ENCODE measurements around the gene THOC5.
A peak's percentile ranks its signal among the peaks of the same experiment; 100 is the strongest.

Gene THOC5

GRCh38 chr22:29470159-29470855 is 83.2 kb downstream of the THOC5 start:
- H3K27ac ChIP-seq (ENCODE audit: low read depth, low read length): no peak overlapping the region
- peak overlapping the region; percentile 67 for H3K4me3 ChIP-seq (ENCODE audit: low read length)
- no peak overlapping the region for H3K9ac ChIP-seq (ENCODE audit: low read depth, low read length)
- no peaks in the 10 kb centered on the region for H3K4me1 ChIP-seq (ENCODE audit: insufficient read depth, low read length)
- H3K27me3 ChIP-seq (ENCODE audit: insufficient read depth, low read length): peaks cover 13% of the 10 kb centered on the region
- H3K9me3 ChIP-seq (ENCODE audit: insufficient read depth, low read depth, low read length): no peaks in the 10 kb centered on the region
- 12% methylated on average over 52 of the region's 54 CpGs for WGBS
- H3K36me3 ChIP-seq (ENCODE audit: insufficient read depth, low read length): no peaks in the 10 kb centered on the region

DNA sequence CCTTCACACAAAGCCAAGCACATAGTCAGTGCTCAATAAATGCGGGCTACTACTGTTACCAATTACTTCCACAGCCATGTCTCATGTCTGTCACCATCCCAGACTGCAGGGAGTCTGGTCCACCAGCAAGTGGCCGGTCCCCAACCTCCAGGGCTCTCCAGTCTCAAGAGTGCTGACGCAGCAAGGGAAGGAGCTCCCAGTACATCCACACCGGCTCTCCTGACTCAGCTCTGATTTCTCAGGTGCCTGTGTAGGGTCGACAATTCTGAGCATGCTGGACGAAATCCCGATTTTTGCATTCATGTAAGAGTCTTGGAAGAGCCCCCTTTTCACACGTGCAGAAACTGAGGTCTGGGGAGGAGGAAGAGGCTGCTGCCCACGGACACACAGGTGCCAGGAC is 83.8 kb downstream of the THOC5 start:
- H3K36me3 ChIP-seq (ENCODE audit: insufficient read depth, low read length): no peaks in the 10 kb centered on the region
- peak overlapping the region; percentile 67 for H3K4me3 ChIP-seq (ENCODE audit: low read length)
- no peaks in the 10 kb centered on the region for H3K9me3 ChIP-seq (ENCODE audit: insufficient read depth, low read depth, low read length)
- H3K27me3 ChIP-seq (ENCODE audit: insufficient read depth, low read length): peaks cover 13% of the 10 kb centered on the region
- WGBS: 41% methylated on average over 9 of the region's 9 CpGs
- no peaks in the 10 kb centered on the region for H3K4me1 ChIP-seq (ENCODE audit: insufficient read depth, low read length)
- H3K9ac ChIP-seq (ENCODE audit: low read depth, low read length): no peak overlapping the region
- no peak overlapping the region for H3K27ac ChIP-seq (ENCODE audit: low read depth, low read length)

DNA sequence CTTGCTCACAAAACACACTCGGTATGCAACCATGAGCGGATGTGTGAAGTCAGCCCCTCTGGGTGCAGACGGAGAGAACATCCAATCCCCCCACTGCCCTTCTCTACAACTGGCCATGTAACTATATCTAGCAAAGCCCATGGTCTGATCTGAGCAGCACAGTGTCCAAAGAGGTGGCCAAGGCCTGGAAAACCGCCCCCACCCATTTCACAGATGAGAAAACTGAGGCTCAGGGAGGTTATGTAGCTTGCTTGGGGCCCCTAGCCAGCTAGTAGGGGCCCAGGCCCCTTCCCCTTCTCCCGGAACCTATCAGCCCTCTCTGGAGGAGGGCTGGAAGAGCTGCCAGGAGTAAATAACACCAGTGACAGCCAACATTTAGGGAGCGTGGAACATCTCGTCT is 89.0 kb downstream of the THOC5 start:
- H3K9ac ChIP-seq (ENCODE audit: low read depth, low read length): no peak overlapping the region
- no peaks in the 10 kb centered on the region for H3K9me3 ChIP-seq (ENCODE audit: insufficient read depth, low read depth, low read length)
- H3K27me3 ChIP-seq (ENCODE audit: insufficient read depth, low read length): peaks cover 9% of the 10 kb centered on the region
- no peaks in the 10 kb centered on the region for H3K4me1 ChIP-seq (ENCODE audit: insufficient read depth, low read length)
- no peaks in the 10 kb centered on the region for H3K36me3 ChIP-seq (ENCODE audit: insufficient read depth, low read length)
- WGBS: 88% methylated on average over 7 of the region's 7 CpGs
- no peak overlapping the region for H3K27ac ChIP-seq (ENCODE audit: low read depth, low read length)
- H3K4me3 ChIP-seq (ENCODE audit: low read length): no peak overlapping the region

DNA sequence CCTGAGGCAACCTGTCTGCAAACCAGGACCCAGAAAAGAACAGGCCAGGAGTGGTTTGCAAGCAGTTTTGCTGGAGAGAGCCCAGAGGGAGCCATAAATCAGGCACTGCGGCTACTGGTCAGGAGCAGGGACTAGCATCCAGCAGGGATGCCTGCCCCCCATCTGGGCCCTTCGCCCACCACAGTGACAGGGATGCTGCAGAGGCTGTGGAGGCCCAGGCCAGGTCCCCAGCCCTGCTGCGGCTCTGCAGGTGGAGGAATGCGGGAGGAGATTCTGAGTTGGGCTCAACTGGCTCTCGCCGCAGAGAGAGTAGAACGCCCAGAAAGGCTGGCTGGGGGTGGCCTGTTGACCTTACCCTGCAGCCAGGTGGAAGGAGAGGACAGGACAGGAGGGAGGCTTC is 89.9 kb downstream of the THOC5 start:
- H3K4me1 ChIP-seq (ENCODE audit: insufficient read depth, low read length): no peaks in the 10 kb centered on the region
- H3K9me3 ChIP-seq (ENCODE audit: insufficient read depth, low read depth, low read length): no peaks in the 10 kb centered on the region
- H3K27ac ChIP-seq (ENCODE audit: low read depth, low read length): no peak overlapping the region
- H3K4me3 ChIP-seq (ENCODE audit: low read length): no peak overlapping the region
- H3K36me3 ChIP-seq (ENCODE audit: insufficient read depth, low read length): no peaks in the 10 kb centered on the region
- H3K9ac ChIP-seq (ENCODE audit: low read depth, low read length): no peak overlapping the region
- no peaks in the 10 kb centered on the region for H3K27me3 ChIP-seq (ENCODE audit: insufficient read depth, low read length)
- 82% methylated on average over 7 of the region's 7 CpGs for WGBS

DNA sequence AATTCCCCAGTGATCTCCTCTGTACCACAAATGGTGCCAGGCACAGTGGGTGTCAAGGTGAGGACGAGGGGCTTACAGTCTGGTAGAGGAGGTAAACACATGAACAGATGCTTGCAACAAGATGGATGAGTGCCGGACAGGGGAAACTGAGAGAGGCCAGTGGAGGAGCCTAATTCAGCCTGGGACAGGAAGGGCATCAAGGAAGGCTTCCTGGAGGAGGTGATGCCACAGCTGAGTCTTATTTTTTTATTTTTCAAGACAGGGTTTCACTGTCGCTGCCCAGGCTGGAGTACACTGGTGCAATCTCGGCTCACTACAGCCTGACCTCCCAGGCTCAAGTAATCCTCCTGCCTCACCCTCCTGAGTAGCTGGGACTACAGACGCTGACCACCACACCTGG is 92.3 kb downstream of the THOC5 start:
- H3K36me3 ChIP-seq (ENCODE audit: insufficient read depth, low read length): no peaks in the 10 kb centered on the region
- no peaks in the 10 kb centered on the region for H3K27me3 ChIP-seq (ENCODE audit: insufficient read depth, low read length)
- 89% methylated on average over 5 of the region's 5 CpGs for WGBS
- no peak overlapping the region for H3K9ac ChIP-seq (ENCODE audit: low read depth, low read length)
- no peaks in the 10 kb centered on the region for H3K4me1 ChIP-seq (ENCODE audit: insufficient read depth, low read length)
- no peak overlapping the region for H3K4me3 ChIP-seq (ENCODE audit: low read length)
- H3K9me3 ChIP-seq (ENCODE audit: insufficient read depth, low read depth, low read length): no peaks in the 10 kb centered on the region
- no peak overlapping the region for H3K27ac ChIP-seq (ENCODE audit: low read depth, low read length)

DNA sequence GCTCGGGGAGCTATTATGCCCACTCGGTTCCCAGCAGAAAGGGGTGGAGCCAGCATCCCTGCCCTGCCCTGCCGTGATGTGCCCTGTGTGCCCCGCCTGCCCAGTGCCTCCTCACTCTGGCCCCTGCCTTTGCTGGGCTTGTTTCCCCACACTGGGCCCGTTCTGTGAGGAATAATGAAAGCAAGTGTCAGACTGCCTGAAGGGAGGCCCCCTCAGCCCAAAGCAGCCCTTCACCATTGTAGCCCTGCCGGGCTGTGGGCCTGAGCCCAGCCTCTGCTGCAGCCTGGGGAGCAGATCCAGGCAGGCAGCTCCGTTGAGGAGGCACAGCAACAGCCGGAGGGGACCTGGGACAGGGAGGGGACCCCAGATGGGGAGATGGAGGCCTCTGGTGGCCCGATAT is 93.8 kb downstream of the THOC5 start:
- no peak overlapping the region for H3K4me3 ChIP-seq (ENCODE audit: low read length)
- no peaks in the 10 kb centered on the region for H3K4me1 ChIP-seq (ENCODE audit: insufficient read depth, low read length)
- no peaks in the 10 kb centered on the region for H3K27me3 ChIP-seq (ENCODE audit: insufficient read depth, low read length)
- no peak overlapping the region for H3K9ac ChIP-seq (ENCODE audit: low read depth, low read length)
- no peaks in the 10 kb centered on the region for H3K36me3 ChIP-seq (ENCODE audit: insufficient read depth, low read length)
- H3K9me3 ChIP-seq (ENCODE audit: insufficient read depth, low read depth, low read length): no peaks in the 10 kb centered on the region
- no peak overlapping the region for H3K27ac ChIP-seq (ENCODE audit: low read depth, low read length)
- WGBS: 74% methylated on average over 9 of the region's 9 CpGs

- Histone ChIP-seq H3K4me3 (ENCODE audit: low read length) (no peak overlapping the region), H3K4me1 (ENCODE audit: insufficient read depth, low read length) (no peaks in the 10 kb centered on the region), H3K9ac (ENCODE audit: low read depth, low read length) (no peak overlapping the region), H3K9me3 (ENCODE audit: insufficient read depth, low read depth, low read length) (no peaks in the 10 kb centered on the region), H3K27me3 (ENCODE audit: insufficient read depth, low read length) (no peaks in the 10 kb centered on the region), H3K27ac (ENCODE audit: low read depth, low read length) (no peak overlapping the region), H3K36me3 (ENCODE audit: insufficient read depth, low read length) (no peaks in the 10 kb centered on the region)
These were observed 95.0 kb downstream of the THOC5 start for GRCh38 chr22:29458551-29458950.

- Histone ChIP-seq H3K4me1 (ENCODE audit: insufficient read depth, low read length) (no peaks in the 10 kb centered on the region), H3K36me3 (ENCODE audit: insufficient read depth, low read length) (no peaks in the 10 kb centered on the region), H3K9ac (ENCODE audit: low read depth, low read length) (no peak overlapping the region), H3K27me3 (ENCODE audit: insufficient read depth, low read length) (no peaks in the 10 kb centered on the region), H3K9me3 (ENCODE audit: insufficient read depth, low read depth, low read length) (no peaks in the 10 kb centered on the region), H3K27ac (ENCODE audit: low read depth, low read length) (no peak overlapping the region), H3K4me3 (ENCODE audit: low read length) (no peak overlapping the region)
- WGBS: 35% methylated on average over 4 of the region's 4 CpGs
These were observed 95.8 kb downstream of the THOC5 start for GRCh38 chr22:29457730-29458129.

DNA sequence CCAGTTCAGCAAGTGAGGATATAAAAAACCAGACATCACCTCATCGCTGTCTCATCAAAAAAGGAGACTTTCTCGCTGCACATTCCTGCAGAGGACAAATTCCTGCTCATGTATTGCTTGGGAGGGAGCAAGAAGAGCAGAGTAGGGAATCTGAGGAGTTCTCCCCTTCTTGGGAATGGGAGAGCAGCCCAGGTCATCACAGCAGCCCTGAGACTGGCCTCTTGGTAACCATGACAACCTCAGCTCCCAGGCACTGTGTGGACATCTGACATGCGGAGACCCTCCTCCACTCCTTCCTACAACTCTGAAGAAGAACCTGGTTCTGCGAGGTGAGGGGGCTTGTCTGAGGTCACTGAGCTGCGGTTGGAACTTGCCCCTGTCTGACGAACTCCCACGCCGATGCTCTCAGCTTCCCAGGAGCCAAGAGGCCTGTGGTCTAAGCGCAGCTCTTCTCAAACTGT is 97.3 kb downstream of the THOC5 start:
- H3K27ac ChIP-seq (ENCODE audit: low read depth, low read length): no peak overlapping the region
- no peaks in the 10 kb centered on the region for H3K27me3 ChIP-seq (ENCODE audit: insufficient read depth, low read length)
- no peak overlapping the region for H3K9ac ChIP-seq (ENCODE audit: low read depth, low read length)
- no peaks in the 10 kb centered on the region for H3K36me3 ChIP-seq (ENCODE audit: insufficient read depth, low read length)
- no peak overlapping the region for H3K4me3 ChIP-seq (ENCODE audit: low read length)
- no peaks in the 10 kb centered on the region for H3K9me3 ChIP-seq (ENCODE audit: insufficient read depth, low read depth, low read length)
- WGBS: 79% methylated on average over 9 of the region's 9 CpGs
- H3K4me1 ChIP-seq (ENCODE audit: insufficient read depth, low read length): no peaks in the 10 kb centered on the region
